Astrocyte of the hippocampus (primary cell): ENCODE data around the gene SMIM38.

ENCODE experiments used
- DNase-seq: peaks from one replicate; pipeline ENCODE4 v3.0.0; 2011; ENCODE audit warnings: low read depth, low spot score

The SMIM38 gene

GRCh38 chr11:69159150-69159852 is 3.6 kb downstream of the SMIM38 start:
- DNase-seq: no peak

GRCh38 chr11:69160296-69161116 is 4.8 kb downstream of the SMIM38 start:
- DNase-seq: no peak

- no peak for DNase-seq
Measured at GRCh38 chr11:69161117-69161407, 5.3 kb downstream of the SMIM38 start.

GRCh38 chr11:69162505-69162904 is 6.8 kb downstream of the SMIM38 start:
- no peak for DNase-seq

GRCh38 chr11:69163842-69164241 is 8.1 kb downstream of the SMIM38 start:
- DNase-seq: no peak

GRCh38 chr11:69164824-69165223 is 9.1 kb downstream of the SMIM38 start:
- DNase-seq: no peak

- no peak for DNase-seq
Measured at GRCh38 chr11:69165775-69166174, 10.0 kb downstream of the SMIM38 start.

- peak; percentile 92 for DNase-seq
Measured at GRCh38 chr11:69166218-69167115, 10.7 kb downstream of the SMIM38 start.

- no peak for DNase-seq
Measured at GRCh38 chr11:69167130-69167915, 11.6 kb downstream of the SMIM38 start.

DNA sequence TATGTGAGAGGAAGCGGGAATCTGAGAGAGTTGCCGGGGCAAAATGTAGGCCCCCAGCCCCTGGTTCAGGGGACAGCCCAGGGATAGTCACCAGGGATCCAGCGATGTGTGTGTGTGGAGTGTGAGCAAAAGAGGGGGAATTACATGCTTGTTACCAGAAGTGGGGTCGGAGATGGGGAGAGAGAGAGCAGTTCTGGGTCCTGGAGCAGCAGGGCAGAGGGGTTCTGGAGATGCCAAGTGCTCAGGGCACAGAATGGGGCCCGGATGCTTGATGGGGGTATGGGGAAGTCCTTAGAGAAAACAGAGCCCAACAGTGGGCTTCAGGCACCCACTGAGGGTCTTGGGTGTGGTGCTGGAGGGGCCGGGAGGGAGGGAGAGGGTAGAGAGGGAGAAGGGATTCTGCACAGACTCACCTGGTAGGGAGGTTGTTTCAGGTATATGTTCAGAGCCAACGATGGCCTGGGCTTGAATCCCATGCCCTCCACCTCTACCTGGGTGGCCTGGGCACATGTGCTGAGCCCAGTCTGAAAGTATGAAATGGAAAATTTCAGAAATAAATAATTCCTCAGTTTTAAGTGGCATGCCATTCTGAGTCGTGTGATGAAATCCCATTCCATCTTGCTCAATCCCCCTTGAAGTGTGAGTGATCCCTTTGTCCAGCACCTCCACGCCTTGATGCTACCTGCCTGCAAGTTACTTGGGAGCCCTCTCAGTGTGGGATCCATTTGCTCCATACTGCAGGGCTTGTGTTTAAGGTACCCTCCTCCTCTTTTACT is 12.4 kb downstream of the SMIM38 start:
- no peak for DNase-seq

GRCh38 chr11:69169479-69169878 is 13.7 kb downstream of the SMIM38 start:
- DNase-seq: no peak

DNA sequence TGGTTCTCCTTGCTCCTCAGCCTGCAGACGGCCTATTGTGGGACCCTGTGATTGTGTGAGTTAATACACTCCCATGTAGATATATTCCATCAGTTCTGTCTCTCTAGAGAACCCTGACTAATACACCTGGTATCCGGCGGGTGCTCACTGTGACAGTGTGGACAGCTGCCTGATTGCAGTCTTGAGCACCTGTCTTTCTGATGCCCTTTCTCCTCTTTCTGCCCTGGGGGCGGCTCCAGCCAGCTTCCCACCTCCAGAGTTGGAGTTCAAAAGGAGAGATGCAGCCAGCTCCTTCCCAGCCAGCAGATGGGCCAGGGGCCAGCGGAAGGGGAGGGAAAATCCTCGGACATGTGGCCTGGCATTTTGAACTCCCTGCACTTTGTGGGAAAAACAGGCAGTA is 15.0 kb downstream of the SMIM38 start:
- DNase-seq: no peak

GRCh38 chr11:69171476-69172240 is 15.9 kb downstream of the SMIM38 start:
- no peak for DNase-seq

DNA sequence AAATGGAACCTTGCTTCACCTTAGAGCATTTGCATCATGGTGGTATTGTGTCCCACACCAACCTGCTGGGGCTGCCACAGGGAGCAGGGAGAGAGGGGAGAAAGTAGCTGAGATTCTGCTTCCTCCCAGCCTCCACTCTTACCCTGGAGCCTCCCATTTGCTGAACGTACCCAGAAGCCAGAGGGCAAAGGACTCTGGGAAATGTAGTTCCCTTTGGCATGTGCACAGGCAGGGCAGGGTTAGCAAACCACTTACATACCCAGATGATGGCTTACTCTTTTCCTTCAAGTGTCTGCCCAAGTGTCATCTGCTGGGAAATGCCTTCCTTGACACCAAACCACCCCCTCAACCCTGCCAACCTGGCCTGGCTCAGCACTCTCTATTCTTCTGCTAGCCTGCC is 16.9 kb downstream of the SMIM38 start:
- DNase-seq: no peak

DNA sequence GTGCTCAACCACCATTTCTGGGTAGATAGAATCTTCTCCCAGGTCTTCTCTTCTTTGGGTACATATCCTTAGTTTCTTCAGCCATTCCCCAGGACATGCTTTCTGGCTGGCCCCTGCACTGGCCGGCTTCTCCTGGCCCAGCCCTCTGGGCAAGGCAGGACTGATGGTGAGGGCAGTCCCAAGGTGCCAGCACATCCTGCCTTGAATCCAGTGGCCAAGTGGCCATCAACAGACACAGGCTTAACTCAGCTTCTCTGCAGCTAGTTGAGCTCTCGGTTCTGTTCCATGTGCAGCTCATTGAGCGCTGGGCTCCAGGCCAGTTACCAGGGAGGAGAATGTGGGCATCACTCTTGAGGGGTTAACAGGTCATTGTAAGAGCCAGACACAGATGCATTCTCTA is 17.6 kb downstream of the SMIM38 start:
- DNase-seq: no peak

- peak; percentile 61 for DNase-seq
Measured at GRCh38 chr11:69173925-69174581, 18.3 kb downstream of the SMIM38 start.

DNA sequence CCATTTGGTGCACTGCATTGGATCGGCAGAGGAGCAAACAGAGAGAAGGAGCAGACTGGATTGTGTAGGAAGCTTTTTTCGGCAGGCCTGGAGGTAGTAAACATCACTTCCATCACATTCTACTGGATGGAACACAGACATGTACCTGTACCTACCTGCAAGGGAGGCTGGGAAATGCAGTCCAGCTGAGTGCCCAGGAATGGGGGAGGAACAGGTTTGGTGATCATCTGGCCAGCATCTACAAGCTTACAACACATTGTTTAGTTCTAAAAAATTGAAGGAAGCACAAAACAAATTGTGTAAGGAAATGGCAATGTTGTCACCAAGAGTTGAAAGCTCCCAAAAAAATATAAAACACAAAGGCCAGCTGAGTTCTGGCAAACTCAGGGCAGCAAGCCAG is 19.1 kb downstream of the SMIM38 start:
- DNase-seq: no peak

DNA sequence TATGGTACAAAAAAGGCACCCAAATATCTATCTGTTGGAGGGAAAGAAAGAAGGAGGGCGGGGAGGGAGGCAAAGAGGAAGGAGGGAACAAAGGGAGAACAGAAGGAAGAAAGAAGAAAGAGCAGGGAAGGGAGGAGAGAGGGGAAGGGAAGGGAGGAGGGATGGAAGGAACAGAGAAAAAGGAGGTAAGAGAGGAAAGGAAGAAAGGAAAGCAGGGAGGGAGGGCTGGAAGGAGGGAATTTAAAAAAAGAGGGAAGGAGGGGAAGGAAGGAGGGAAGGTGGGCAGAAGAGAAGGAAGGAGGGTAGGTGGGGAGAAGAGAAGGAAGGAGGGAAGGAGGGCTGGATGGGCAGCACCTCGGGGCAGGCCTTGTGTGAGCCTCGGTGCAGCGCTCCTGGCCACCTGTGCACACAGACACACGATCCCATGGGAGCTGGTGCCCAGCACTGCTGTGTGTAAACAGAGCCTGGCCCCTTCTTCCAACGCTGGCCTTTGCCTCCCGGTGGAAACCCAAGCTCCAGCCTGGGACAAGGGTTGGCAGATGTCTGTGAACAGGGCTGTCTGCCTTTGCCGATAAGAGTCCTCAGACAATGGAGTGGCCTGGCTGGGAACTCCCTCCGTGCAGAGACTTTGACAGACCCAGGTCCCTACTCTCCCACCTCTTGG is 23.2 kb downstream of the SMIM38 start:
- DNase-seq: no peak

DNA sequence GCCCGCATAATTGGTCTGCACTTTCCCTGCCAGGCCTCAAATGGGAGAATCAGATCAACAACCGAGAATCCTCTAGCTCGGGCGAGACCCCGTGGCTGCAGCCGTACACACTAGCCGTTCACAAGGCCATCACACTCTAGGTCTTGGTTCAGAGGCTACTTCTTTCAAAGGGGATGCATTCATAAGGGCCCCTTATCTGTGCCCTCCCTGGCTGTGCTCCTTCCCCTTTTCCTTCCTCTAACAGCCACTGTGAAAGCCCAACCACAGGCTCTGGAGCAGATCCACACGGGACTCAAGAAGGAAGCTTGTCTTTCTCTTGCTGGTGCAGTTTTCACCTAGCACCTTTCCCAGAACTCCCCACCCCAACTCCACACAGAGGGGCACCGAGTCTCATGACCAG is 24.5 kb downstream of the SMIM38 start:
- DNase-seq: no peak
